Activated CD8-positive, alpha-beta memory T cell treated with anti-CD3 and anti-CD28 coated beads, Interleukin-2, amount 50 U/mL, for 24 hours (primary cell): ENCODE results near the gene RBBP8NL.

ENCODE experiments used
- DNase-seq: peaks from one replicate; pipeline ENCODE4 v3.0.0-alpha.2; 2020; ENCODE audit errors: extremely low read depth

RBBP8NL gene

DNA sequence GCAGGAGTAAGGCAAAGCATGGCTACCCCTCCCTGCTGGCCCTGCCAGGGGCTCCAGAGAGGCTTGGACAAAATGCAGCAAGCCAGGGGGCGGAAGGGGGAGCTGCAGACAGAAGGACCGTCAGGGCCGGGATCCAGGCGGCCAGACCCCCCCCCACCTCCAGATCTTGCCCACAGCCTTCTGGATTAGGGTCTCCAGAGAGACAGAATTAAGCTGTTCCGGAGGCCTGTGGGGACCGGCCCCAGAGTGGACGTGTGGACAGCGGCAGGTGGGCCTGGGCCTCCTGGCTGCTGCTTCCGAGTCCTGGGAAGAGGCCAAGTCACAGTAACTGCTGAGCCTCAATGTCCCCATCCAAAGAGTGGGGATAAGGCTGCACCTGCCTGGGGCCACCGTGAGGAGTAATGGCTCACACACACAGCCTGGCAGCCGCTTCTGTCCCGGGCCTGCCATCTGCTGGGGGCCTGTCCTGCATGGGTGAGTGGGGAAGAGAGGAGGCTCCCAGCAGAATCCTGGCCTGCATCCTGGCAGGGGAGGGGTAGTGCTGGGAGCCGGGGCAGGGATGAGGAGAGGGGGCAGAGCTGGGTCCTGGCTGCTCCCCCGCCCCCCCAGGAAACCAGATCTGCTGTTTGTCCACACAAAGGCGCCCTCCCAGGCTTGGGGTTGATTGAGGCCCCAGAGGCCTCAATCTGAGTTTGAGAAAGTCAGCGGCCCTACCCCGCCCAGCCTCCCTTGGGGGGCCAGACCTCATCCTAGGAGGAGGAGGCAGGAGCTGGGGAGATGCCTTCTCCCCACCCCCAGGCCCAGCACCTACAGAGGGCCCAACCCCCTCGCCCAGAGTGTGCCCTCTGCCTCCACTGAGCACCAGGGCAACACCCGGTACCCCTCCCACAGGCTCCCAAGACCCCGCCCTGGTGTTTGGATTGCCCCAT, 64.1 kb downstream of the RBBP8NL start:
- DNase-seq: no peak

DNA sequence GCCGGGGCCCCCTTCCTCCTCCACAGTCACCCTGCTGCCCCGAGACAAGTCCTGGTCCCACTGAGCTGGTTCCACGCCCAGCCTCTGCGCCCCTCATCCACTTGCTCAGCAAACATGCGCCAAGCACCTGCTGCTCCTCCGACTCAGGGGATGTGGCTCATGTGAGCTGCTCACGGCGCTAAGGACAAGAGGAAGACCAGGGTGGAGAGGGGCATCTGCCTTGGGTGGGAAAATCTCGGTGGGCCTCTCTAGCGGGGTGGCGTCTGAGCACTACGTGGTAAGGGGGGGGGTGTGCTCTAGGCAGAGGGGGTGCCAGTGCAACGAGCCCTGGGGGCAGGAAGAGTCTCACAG, 64.8 kb downstream of the RBBP8NL start:
- DNase-seq: no peak

DNA sequence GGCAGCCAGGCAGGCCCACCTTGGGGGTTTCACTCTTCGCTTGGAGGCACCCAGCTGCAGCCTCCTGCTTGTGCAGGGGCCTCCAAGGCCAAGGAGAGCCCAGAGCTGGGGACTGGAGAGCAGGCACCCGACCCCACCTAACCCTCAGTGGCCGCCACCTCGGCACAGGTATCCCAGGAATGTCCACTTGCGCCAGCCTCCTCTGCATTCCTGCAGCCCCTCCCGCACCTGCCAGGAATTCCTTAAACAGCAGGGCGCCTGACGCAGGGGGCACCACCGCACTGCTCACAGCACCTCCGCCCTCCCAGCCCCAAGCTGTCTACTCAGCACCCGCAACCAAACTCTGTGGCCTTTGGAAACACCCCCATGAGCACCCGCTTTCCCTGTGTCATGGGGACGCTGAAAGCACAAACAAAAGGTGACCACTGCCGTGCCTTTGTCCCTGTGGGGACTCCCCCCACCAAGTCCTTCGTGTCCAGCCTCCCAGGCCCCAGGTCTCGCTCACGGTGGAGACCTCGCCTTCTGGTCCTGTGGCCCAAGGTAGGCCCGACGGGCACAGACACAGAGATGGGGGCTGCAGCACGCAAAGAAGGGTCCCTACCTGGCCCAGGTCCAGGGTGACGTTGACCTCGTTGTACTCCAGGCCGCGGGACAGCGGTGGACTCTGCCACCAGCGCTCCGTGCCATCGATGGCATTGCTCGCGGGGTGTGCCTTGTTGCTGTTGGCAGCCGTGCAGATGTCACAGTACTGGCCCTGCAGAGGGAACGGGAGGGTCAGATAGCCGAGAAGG, 65.3 kb downstream of the RBBP8NL start:
- no peak for DNase-seq

DNA sequence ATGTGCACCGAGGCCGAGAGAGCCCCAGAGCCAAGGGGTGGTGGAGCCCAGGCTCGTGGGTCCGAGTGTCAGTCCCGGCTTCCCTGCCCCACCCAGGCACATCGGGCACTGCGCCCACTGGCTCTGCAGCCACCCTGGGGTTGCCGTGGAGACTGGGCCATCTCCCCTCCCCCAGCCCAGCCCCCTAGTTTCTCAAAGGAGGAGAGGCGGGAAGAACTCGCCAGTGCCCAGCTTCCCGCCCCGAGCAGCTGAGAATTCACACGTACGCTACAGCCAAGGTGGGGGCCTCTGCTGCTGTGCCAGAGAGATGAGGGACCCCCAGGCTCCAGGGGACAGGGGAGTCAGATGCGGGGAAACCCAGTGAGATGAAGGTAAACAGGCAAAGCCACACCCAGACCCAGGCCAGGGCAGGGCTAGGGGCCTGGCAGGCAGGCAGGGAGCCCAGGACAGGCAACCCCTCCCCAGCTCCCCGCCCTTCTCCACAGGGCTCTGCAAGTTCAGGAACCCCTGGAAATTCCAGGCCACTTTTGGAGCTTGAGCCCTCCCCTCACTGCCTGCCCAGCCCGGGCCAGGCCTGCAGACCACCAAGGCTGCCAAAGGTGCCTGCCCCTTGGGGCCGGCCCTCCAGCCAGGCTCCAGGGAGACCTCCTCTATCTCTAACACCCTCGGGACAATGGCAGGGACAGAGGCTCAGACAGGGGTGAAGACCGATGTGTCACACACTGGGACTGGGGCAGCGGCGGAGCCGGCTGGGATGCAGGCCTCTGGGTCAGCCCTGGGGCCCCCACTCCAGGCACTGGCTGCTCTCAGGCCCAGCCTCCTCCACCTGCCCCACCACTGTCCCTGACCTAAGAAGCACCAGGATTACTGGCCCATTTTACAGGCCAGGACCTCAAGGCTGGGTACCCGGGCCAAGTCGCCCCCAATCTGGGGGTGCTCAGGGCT, 66.2 kb downstream of the RBBP8NL start:
- no peak for DNase-seq
